Measurements from ENCODE around the gene RHOU. TPM values are rescaled to one million over a fixed set of nuclear protein-coding genes. Genes with fewer than 3 reads are reported as not detected.

RHOU gene
- total and polyA plus RNA-seq, 2 experiments from 2014 or later: 0.95 to 4.4 TPM

DNA sequence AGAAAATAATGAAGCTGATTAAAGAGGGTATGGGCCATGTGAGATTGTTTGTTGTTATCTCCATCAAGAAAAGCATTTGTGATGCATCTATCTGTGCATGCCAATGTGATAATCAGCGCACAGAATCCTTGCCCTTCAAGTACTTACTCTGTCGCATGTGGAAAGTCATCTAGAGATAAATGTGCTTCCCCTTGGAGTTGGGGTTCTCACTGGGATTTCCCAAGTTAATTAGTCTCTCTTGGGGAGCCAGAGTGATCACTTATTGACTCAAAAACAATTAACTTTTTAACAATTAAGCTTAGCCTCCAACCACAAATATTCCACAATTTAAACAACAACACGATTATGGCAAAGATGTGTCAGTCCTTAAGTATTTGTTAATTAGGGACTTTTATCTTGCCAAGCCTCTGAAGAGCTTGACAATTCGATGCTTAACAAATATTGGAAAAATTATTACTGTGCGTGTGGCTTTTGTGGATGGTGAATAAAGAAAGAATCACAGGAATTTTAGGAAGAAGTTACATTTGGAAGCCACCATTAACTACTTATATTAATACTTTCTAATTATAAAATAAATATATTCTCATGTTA is 17.5 kb downstream of the RHOU start (continued):
- TF ChIP-seq, protein P1, sequence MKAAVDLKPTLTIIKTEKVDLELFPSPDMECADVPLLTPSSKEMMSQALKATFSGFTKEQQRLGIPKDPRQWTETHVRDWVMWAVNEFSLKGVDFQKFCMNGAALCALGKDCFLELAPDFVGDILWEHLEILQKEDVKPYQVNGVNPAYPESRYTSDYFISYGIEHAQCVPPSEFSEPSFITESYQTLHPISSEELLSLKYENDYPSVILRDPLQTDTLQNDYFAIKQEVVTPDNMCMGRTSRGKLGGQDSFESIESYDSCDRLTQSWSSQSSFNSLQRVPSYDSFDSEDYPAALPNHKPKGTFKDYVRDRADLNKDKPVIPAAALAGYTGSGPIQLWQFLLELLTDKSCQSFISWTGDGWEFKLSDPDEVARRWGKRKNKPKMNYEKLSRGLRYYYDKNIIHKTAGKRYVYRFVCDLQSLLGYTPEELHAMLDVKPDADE (IDR thresholded peaks at IDR 0.05): no peak
- TF ChIP-seq POLR2AphosphoS5 (IDR thresholded peaks at IDR 0.05; ENCODE audit: low read depth): no peak

DNA sequence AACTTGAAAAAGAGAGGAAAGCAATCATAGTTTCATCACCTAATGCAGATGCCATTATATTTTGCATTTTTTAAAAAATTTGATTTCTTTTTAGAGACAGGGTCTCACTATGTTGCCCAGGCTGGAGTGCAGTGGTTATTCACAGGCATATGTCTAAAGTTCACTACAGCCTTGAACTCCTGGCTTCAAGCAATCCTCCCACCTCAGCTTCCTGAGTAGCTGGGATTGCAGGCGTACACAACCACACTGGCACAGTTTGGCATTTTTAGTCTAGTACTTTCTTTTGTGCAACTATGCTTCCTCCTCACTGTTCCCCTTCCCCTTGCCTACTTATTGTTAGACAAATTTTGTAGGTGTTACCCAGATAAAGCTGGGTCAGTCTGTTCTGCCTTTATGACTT is 18.0 kb downstream of the RHOU start:
- no peak overlapping the region for H3K27ac Mint-ChIP-seq
- H3K79me2 ChIP-seq (replicated peaks; ENCODE audit: insufficient read depth): no peaks in the 10 kb centered on the region
- H4K20me1 ChIP-seq (replicated peaks; ENCODE audit: insufficient read depth): no peaks in the 10 kb centered on the region
- no peak overlapping the region for H3K27ac ChIP-seq (ENCODE audit: low read depth)
- no peak overlapping the region for H2AFZ ChIP-seq
- peaks cover 6% of the 10 kb centered on the region for H3K27me3 Mint-ChIP-seq (ENCODE audit: insufficient read depth, low read depth, poor library complexity)
- TF ChIP-seq ZNF331 (CRISPR knock-in tag; IDR thresholded peaks at IDR 0.05; ENCODE audit: low read depth): no peak
- no peak for TF ChIP-seq CREB1 (CRISPR knock-in tag; IDR thresholded peaks at IDR 0.05; ENCODE audit: low read depth)
- no peaks in the 10 kb centered on the region for H3K9me2 ChIP-seq (ENCODE audit: insufficient read depth)
- peaks cover 14% of the 10 kb centered on the region for H3K4me1 ChIP-seq (ENCODE audit: insufficient read depth)
- H3K9me3 Mint-ChIP-seq: no peaks in the 10 kb centered on the region; the same call in 1 of the 3 replicates
- peaks cover 14% of the 10 kb centered on the region for H3K4me1 Mint-ChIP-seq
- no peaks in the 10 kb centered on the region for H3K27me3 ChIP-seq (ENCODE audit: insufficient read depth)
- no peaks in the 10 kb centered on the region for H3K36me3 Mint-ChIP-seq (ENCODE audit: low read depth)
- H3K36me3 ChIP-seq (ENCODE audit: insufficient read depth): no peaks in the 10 kb centered on the region
- DNase-seq (ENCODE audit: low spot score) (no peak), ATAC-seq (no peak)
- no peak overlapping the region for H3K4me2 ChIP-seq
- no peak overlapping the region for H3K4me3 Mint-ChIP-seq
- no peaks in the 10 kb centered on the region for H3F3A ChIP-seq (replicated peaks; ENCODE audit: low read depth)
- H3K4me3 ChIP-seq: no peak overlapping the region

DNA sequence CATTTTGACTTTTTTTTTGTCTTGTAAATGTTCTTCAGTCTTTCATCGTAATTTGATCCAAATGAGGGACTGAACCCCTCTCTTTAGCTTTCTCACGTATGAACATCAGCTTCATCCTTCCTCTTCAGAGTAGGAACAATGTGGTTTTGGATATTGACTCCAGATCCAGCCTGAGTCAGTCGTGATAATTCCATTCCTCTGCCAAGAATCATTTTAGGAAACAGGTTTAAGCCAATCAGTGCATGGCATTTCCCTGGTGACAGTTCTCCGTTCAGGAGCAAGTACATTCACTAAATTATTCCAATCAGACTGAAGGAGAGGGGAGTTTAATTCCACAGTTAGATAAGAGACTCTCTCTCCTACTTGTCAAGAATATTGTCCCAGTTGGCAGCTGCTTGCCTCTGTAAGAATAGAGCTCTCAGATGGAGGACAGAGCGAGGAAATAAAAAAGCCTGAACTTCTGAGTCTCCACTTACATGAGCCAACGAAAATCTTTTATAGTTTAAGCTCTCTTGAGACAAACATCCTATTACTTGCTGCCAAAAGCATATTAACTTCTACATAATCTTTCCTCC is 18.6 kb downstream of the RHOU start:
- DNase-seq (ENCODE audit: low spot score): no peak
- no peaks in the 10 kb centered on the region for H3F3A ChIP-seq (replicated peaks; ENCODE audit: low read depth)
- H4K20me1 ChIP-seq (replicated peaks; ENCODE audit: insufficient read depth): no peaks in the 10 kb centered on the region
- Mint-ChIP-seq H3K36me3 (ENCODE audit: low read depth) (no peaks in the 10 kb centered on the region), H3K27ac (no peak overlapping the region), H3K4me1 (peaks cover 14% of the 10 kb centered on the region), H3K9me3 (no peaks in the 10 kb centered on the region; the same call in 1 of the 3 replicates), H3K4me3 (no peak overlapping the region), H3K27me3 (ENCODE audit: insufficient read depth, low read depth, poor library complexity) (peaks cover 6% of the 10 kb centered on the region)
- H2AFZ ChIP-seq: no peak overlapping the region
- TF ChIP-seq JUNB (IDR thresholded peaks at IDR 0.05; ENCODE audit: unreplicated experiment) (no peak), STAT1 (IDR thresholded peaks at IDR 0.05; ENCODE audit: unreplicated experiment) (no peak), NANOG (IDR thresholded peaks at IDR 0.05; ENCODE audit: borderline replicate concordance) (no peak), ZNF114 (CRISPR knock-in tag; IDR thresholded peaks at IDR 0.05) (no peak)
- no peaks in the 10 kb centered on the region for H3K79me2 ChIP-seq (replicated peaks; ENCODE audit: insufficient read depth)
- H3K4me1 ChIP-seq (ENCODE audit: insufficient read depth): peaks cover 14% of the 10 kb centered on the region
- no peak for ATAC-seq
- H3K9me2 ChIP-seq (ENCODE audit: insufficient read depth): no peaks in the 10 kb centered on the region
- no peak overlapping the region for H3K27ac ChIP-seq (ENCODE audit: low read depth)
- H3K4me2 ChIP-seq: no peak overlapping the region
- H3K4me3 ChIP-seq: no peak overlapping the region
- H3K36me3 ChIP-seq (ENCODE audit: insufficient read depth): no peaks in the 10 kb centered on the region
- H3K27me3 ChIP-seq (ENCODE audit: insufficient read depth): no peaks in the 10 kb centered on the region
